Astrocyte (in vitro differentiated cells and primary cell): ENCODE data around the gene TMSB10.

Source experiments
- EZH2 ChIP-seq: IDR thresholded peaks from 2 replicates; pipeline ENCODE4 v1.6.1; 2012; ENCODE audit warnings: mild to moderate bottlenecking, low read length, inconsistent platforms; ENCODE audit not compliant: insufficient read depth
- TF ChIP-seq, protein P1 (sequence below): IDR thresholded peaks from 2 replicates; pipeline ENCODE4 v1.5.1; 2011; ENCODE audit warnings: low read depth, mild to moderate bottlenecking, inconsistent platforms, low read length, moderate library complexity; ENCODE audit not compliant: insufficient read depth

DNA sequence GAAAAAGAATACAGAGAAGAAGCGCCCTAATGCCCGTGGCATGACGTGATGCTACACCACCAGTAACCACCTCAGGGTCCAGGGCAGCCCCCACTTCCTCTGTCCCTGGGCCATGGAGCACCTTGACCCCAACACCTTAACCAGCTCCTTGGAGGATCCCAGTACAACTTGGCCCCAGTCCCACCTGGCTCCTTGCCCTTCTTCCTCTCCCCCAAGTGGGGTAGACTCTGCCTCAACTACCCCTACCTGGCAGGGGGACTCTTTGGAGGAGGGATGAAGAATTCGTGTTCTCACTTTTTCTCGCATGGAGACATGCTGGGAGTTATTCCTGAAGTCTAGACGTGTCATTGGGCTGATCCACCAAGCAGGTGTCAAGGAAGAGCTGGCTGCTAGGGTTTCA, 43.5 kb upstream of the TMSB10 start:
- TF ChIP-seq, protein P1, sequence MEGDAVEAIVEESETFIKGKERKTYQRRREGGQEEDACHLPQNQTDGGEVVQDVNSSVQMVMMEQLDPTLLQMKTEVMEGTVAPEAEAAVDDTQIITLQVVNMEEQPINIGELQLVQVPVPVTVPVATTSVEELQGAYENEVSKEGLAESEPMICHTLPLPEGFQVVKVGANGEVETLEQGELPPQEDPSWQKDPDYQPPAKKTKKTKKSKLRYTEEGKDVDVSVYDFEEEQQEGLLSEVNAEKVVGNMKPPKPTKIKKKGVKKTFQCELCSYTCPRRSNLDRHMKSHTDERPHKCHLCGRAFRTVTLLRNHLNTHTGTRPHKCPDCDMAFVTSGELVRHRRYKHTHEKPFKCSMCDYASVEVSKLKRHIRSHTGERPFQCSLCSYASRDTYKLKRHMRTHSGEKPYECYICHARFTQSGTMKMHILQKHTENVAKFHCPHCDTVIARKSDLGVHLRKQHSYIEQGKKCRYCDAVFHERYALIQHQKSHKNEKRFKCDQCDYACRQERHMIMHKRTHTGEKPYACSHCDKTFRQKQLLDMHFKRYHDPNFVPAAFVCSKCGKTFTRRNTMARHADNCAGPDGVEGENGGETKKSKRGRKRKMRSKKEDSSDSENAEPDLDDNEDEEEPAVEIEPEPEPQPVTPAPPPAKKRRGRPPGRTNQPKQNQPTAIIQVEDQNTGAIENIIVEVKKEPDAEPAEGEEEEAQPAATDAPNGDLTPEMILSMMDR: no peak
- no peak for TF ChIP-seq EZH2
